Fibroblast of upper back skin (primary cell): ENCODE measurements around the gene TBPL1.
A peak's percentile ranks its signal among the peaks of the same experiment; 100 is the strongest.

ENCODE experiments used
- DNase-seq: peaks from one replicate; pipeline ENCODE4 v3.0.0-alpha.2; 2013

The TBPL1 gene

GRCh38 chr6:133954657-133955576, 1.9 kb downstream of the TBPL1 start:
- no peak for DNase-seq

GRCh38 chr6:133955582-133956415, 2.8 kb downstream of the TBPL1 start:
- no peak for DNase-seq

- no peak for DNase-seq
Measured at GRCh38 chr6:133956416-133957049, 3.5 kb downstream of the TBPL1 start.

GRCh38 chr6:133957227-133957626, 4.2 kb downstream of the TBPL1 start:
- DNase-seq, result no peak

GRCh38 chr6:133957780-133958242, 4.8 kb downstream of the TBPL1 start:
- no peak for DNase-seq

- DNase-seq, result no peak
Measured at GRCh38 chr6:133958791-133959190, 5.8 kb downstream of the TBPL1 start.

GRCh38 chr6:133959667-133960368, 6.8 kb downstream of the TBPL1 start:
- no peak for DNase-seq

GRCh38 chr6:133961831-133962230, 8.8 kb downstream of the TBPL1 start:
- no peak for DNase-seq

- peak; percentile 74 for DNase-seq
Measured at GRCh38 chr6:133964052-133964451, 11.0 kb downstream of the TBPL1 start.

GRCh38 chr6:133964702-133965101, 11.7 kb downstream of the TBPL1 start:
- DNase-seq, result no peak

GRCh38 chr6:133965817-133966360, 12.9 kb downstream of the TBPL1 start:
- DNase-seq, result no peak

- DNase-seq, result no peak
Measured at GRCh38 chr6:133966654-133967329, 13.8 kb downstream of the TBPL1 start.

GRCh38 chr6:133967347-133967746, 14.3 kb downstream of the TBPL1 start:
- DNase-seq, result no peak

GRCh38 chr6:133967835-133968234, 14.8 kb downstream of the TBPL1 start:
- DNase-seq, result peak; percentile 60

GRCh38 chr6:133969285-133969920, 16.4 kb downstream of the TBPL1 start:
- DNase-seq, result no peak

- DNase-seq, result no peak
Measured at GRCh38 chr6:133969921-133970295, 16.9 kb downstream of the TBPL1 start.

GRCh38 chr6:133971861-133972260, 18.8 kb downstream of the TBPL1 start:
- DNase-seq, result no peak

GRCh38 chr6:133972388-133972787, 19.4 kb downstream of the TBPL1 start:
- DNase-seq, result no peak

- DNase-seq, result peak; percentile 61
Measured at GRCh38 chr6:133973109-133973971, 20.3 kb downstream of the TBPL1 start.
